HTR-8/SVneo (cell line): ENCODE results near the gene RCBTB1.
"Not testable (repeated sequence)": the region's sequence is repeated elsewhere in the genome, so short reads cannot be mapped to it uniquely, and the experiment has no call there.

Source experiments
- DNase-seq: peaks from one replicate; pipeline ENCODE4 v3.0.0; 2011; ENCODE audit warnings: low spot score, mixed read lengths; ENCODE audit not compliant: insufficient read length
- FAIRE-seq: peaks from 2 replicates; lab custom pipeline; 2011; peaks lifted over from hg19 to GRCh38; lab: Jason Lieb, UNC

The RCBTB1 gene

DNA sequence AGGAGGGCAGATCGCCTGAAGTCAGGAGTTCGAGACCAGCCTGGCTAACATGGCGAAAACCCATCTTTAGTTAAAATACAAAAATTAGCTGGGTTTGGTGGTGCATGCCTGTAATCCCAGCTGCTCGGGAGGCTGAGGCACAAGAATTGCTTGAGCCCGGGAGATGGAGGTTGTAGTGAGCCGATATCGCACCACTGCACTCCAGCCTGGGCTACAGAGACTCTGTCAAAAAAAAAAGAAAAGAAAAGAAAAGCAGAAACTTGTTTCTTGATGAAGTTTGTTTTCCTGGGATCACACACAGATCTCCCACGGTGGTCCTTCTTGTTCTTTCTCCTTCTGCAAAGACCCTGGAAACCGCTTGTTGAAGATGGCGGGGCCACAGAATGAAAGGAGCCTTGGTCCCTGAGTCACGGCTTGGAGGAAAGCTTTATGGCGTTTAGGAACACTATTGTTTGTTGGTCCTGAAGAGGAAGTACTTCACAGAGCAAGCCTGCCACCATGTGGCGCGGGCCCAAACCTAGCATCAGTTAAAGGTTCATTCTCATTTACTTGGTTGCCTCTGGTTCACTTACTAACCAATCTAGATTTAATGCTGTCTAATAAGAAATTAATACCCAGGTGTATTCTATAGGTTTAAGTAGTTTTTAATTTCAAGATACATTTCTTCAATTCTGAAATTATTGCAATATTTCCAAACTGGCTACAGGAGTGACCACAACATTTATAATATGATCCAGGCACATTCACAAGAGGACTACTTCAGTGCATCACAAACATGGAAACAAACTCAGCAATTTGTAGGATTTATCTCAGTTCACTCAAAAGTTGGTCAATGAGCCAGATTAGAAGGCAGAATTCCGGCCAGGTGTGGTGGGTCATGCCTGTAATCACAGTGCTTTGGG, 21.6 kb upstream of the RCBTB1 start:
- DNase-seq = peak; percentile 69
- FAIRE-seq = no peak

GRCh38 chr13:49604570-49604969, 19.2 kb upstream of the RCBTB1 start:
- FAIRE-seq = no peak
- DNase-seq = no peak

DNA sequence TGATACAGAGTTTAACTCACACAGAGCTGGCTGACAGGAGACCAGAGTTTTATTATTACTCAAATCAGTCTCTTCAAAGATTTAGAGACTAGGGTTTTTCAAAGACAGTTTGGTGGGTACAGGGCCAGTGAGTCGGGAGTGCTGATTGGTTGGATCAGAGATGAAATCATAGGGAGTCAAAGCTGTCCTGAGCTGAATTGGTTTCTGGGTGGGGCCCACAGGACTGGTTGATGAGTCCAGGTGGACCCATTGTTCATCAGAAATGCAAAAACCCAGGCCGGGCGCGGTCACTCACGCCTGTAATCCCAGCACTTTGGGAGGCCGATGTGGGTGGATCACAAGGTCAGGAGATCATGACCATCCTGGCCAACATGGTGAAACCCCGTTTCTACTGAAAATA, 17.3 kb upstream of the RCBTB1 start:
- DNase-seq, FAIRE-seq: not testable (repeated sequence)

GRCh38 chr13:49602005-49602404, 16.6 kb upstream of the RCBTB1 start:
- FAIRE-seq (no peak), DNase-seq (no peak)

- FAIRE-seq = no peak
These were observed 11.8 kb upstream of the RCBTB1 start for GRCh38 chr13:49597043-49597641.

GRCh38 chr13:49596221-49596620, 10.9 kb upstream of the RCBTB1 start:
- DNase-seq = no peak
- no peak for FAIRE-seq

More at GRCh38 chr13:49597043-49597641, 11.8 kb upstream of the RCBTB1 start:
- no peak for DNase-seq

DNA sequence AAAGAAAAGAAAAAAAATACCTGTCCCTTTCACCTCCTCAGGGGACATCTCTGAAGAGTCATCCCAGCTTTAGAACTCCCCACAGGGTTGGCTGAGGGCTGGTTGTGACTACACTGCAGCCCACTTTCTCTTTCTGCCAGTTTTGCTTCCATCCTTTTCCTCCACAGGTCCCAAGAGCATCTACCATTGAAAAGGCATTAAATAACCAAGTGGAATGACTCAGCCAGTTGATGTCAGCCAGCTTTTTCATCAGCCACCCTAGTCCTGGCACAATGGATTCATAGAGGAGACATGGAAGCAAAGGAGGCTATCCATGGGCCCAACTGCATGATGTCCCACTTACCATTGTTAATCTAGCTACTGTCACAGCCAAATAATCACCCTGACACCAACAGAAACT, 9.2 kb upstream of the RCBTB1 start:
- no peak for FAIRE-seq
- no peak for DNase-seq

DNA sequence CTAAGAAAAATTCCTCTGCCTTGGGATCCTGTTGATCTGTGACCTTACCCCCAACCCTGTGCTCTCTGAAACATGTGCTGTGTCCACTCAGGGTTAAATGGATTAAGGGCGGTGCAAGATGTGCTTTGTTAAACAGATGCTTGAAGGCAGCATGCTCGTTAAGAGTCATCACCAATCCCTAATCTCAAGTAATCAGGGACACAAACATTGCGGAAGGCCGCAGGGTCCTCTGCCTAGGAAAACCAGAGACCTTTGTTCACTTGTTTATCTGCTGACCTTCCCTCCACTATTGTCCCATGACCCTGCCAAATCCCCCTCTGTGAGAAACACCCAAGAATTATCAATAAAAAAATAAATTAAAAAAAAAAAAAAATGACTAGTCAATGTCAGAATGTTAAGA, 8.5 kb upstream of the RCBTB1 start:
- not testable (repeated sequence) for FAIRE-seq, DNase-seq

DNA sequence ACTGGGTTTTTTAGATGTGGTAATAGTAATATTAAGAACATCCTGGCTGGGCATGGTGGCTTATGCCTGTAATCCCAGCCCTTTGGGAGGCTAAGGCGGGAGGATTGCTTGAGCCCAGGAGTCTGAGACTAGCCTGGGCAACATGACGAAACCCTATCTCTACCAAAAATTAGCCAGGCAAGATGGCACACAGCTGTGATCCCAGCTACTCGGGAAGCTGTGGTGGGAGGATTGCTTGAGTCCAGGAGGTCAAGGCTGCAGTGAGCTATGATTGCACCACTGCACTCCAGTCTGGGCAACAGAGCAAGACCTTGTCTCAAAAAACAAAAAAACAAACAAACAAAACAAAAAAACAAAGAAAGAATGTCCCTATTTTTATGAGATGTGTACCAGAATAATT, 5.4 kb upstream of the RCBTB1 start:
- not testable (repeated sequence) for DNase-seq, FAIRE-seq

- FAIRE-seq = no peak
These were observed 2.0 kb upstream of the RCBTB1 start for GRCh38 chr13:49587311-49587847.

DNA sequence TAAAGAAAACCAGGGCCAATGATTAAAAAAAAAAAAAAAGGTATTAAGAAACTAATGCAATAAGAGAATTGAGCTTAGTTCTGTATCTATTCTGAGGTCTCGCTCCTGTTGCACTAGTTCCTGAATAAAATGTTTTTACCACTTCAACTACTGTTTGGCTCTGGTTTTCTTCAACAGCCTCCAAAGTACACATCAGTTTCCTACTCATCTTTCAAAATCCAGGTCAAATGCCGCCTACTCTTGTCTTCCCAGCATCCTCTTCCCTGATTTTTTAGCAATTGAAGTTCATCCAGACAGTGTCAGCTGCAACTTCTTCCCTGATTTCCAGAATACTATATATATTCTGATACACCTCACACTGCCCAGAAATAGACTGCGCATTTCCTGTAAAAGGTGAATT, 1.4 kb upstream of the RCBTB1 start:
- FAIRE-seq = no peak
- DNase-seq = no peak

More at GRCh38 chr13:49587311-49587847, 2.0 kb upstream of the RCBTB1 start:
- DNase-seq = no peak

DNA sequence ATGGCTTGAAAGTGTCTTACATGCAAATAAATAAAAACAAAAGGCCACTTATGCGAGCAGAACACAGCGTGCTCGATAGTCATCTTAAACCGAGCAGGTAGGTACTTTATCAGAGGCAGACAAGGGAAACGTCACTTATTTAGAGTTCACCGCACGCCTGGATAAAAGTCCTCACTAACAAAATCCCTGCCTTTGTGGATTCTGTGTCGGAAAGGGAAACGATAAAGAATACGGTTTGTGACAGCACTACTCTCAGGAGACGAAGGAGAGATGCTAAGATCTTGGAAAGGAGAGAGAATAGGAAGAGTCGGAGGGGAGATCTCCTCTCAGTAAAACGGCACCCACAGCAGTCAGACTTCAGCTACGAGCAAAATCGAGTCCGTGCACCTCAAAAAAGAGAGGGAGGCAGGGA, 581 bp downstream of the RCBTB1 start:
- DNase-seq (no peak), FAIRE-seq (no peak)

- FAIRE-seq (no peak), DNase-seq (no peak)
These were observed 4.2 kb downstream of the RCBTB1 start for GRCh38 chr13:49580980-49581680.

GRCh38 chr13:49579501-49579900, 5.9 kb downstream of the RCBTB1 start:
- DNase-seq (no peak), FAIRE-seq (no peak)

- DNase-seq (no peak), FAIRE-seq (no peak)
These were observed 13.8 kb downstream of the RCBTB1 start for GRCh38 chr13:49571299-49572240.

GRCh38 chr13:49569993-49570689, 15.2 kb downstream of the RCBTB1 start:
- FAIRE-seq (no peak), DNase-seq (no peak)

- DNase-seq (no peak), FAIRE-seq (no peak)
These were observed 17.9 kb downstream of the RCBTB1 start for GRCh38 chr13:49567491-49567890.

DNA sequence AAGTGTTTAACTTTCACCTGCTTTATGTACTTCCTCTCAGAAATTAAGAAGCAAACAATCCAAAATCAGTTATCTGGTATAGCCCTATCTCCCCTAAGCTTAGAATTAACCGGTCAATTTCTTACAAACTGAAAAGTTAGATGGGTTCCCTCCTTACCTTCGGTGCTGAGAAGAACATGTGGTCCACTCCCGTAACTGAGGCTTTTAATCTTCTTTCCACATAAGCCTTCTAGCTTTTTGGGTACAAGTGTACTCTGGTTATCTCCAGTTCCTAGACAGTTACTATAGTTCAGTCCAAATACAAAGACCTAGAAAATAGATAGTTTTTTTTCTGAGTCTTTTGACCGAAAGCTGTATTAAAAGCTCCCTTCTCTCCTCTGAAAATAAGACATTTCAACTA, 18.9 kb downstream of the RCBTB1 start:
- no peak for DNase-seq
- FAIRE-seq = no peak

DNA sequence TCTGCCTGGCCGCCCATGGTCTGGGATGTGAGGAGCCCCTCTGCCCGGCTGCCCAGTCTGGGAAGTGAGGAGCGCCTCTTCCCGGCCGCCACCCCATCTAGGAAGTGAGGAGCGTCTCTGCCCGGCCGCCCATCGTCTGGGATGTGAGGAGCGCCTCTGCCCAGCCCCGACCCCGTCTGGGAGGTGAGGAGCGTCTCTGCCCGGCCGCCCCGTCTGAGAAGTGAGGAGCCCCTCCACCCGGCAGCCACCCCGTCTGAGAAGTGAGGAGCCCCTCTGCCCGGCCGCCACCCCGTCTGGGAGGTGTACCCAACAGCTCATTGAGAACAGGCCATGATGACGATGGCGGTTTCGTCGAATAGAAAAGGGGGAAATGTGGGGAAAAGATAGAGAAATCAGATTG, 19.9 kb downstream of the RCBTB1 start:
- not testable (repeated sequence) for DNase-seq, FAIRE-seq
